Measurements from ENCODE around the gene HOXD11. TPM values are rescaled to one million over a fixed set of nuclear protein-coding genes. Genes with fewer than 3 reads are reported as not detected.
A peak's percentile ranks its signal among the peaks of the same experiment; 100 is the strongest.

The HOXD11 gene
- total and polyA plus RNA-seq, 9 of the 15 experiments (the other 6 are each of a cell fraction or from before 2014, with no cell fraction given) = not detected

GRCh38 chr2:176088048-176088936 is 18.8 kb upstream of the HOXD11 start (continued):
- TF ChIP-seq ARID3A (IDR thresholded peaks at IDR 0.05; ENCODE audit: borderline replicate concordance, low read depth, low read length) (no peak), MECOM (CRISPR knock-in tag; IDR thresholded peaks at IDR 0.05) (no peak), ZNF431 (CRISPR knock-in tag; IDR thresholded peaks at IDR 0.05) (no peak), TFAP4 (CRISPR knock-in tag; IDR thresholded peaks at IDR 0.05; ENCODE audit: borderline replicate concordance) (peak; percentile 46; the same call in 1 of the 2 replicates), HMGN3 (IDR thresholded peaks at IDR 0.05; ENCODE audit: borderline replicate concordance, extremely low read depth, insufficient read length, low read depth, low read length) (no peak), PKNOX1 (IDR thresholded peaks at IDR 0.05) (no peak), E2F5 (CRISPR knock-in tag; IDR thresholded peaks at IDR 0.05) (no peak), ZKSCAN8 (CRISPR knock-in tag; IDR thresholded peaks at IDR 0.05) (no peak), DPF2 (IDR thresholded peaks at IDR 0.05) (no peak), NONO (IDR thresholded peaks at IDR 0.05; ENCODE audit: low read depth in 2 of 2, low read length in 1 of 2) (no peak), STAT6 (CRISPR knock-in tag; IDR thresholded peaks at IDR 0.05) (no peak), ZNF589 (CRISPR knock-in tag; IDR thresholded peaks at IDR 0.05; ENCODE audit: low read depth) (no peak), ZZZ3 (IDR thresholded peaks at IDR 0.05) (no peak), CTBP1 (IDR thresholded peaks at IDR 0.05; ENCODE audit: borderline replicate concordance) (0 out of 2 replicates have a peak, but pooled peaks have one; percentile 26), SMAD4 (CRISPR knock-in tag; conservative IDR thresholded peaks at IDR 0.05) (no peak), PTTG1 (tag; IDR thresholded peaks at IDR 0.05; ENCODE audit: low read depth) (no peak), FOXA1 (IDR thresholded peaks at IDR 0.05; ENCODE audit: borderline replicate concordance) (no peak), KLF16 (IDR thresholded peaks at IDR 0.05) (no peak), MYC (IDR thresholded peaks at IDR 0.05; ENCODE audit: low read depth, low read length) (no peak), MYC (CRISPR knock-in tag; IDR thresholded peaks at IDR 0.05; ENCODE audit: borderline replicate concordance, low read depth) (no peak), EZH2 (IDR thresholded peaks at IDR 0.05; ENCODE audit: borderline replicate concordance, low read depth, low read length) (peak; percentile 70; the same call in 1 of the 2 replicates)

All from K562 (cell line).